Measurements from ENCODE around the gene CEP70. TPM values are rescaled to one million over a fixed set of nuclear protein-coding genes. Genes with fewer than 3 reads are reported as not detected.

Gene CEP70
- total and polyA plus RNA-seq, 2 of the 13 experiments (the other 11 are each of a cell fraction or from before 2014, with no cell fraction given): 4.0 to 22.3 TPM

DNA sequence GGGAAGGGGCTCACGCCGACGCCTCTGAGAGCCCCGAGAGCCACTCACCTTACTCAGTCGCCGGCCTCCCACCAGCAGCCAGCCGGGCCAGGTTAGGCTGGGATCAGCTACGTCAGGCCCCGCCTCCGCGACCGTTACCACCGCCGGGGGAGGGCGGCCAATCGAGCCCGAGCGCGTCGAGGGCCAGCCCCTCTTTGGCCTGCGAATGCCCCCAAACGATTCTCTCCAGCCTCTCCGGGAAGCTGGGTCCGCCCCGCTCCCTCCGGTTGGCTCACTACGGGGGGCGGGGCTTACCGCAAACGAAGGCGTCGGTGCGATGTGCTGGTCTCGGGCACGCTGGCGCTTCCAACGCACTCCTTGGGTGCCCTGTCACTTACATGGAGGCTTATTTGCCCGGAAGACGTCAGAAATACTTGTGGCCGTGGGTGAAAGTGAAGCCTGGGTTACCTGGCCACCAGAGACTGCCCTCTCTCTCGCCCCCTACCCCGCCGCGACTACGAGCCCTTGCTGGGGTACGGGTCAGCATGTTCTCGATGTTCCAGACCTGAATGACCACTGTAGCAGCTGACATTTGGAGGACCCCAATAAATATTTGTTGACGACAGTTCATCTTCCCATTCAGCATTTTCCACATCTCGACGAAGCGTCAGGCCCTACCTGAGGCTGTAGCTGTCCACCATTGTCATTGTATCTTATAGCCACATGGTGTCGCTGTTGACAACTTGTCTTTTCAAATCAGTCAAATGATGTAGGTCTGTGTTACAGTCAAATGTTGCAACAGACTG lies at the start of gene CEP70 (continued):
- TF ChIP-seq, protein P1, sequence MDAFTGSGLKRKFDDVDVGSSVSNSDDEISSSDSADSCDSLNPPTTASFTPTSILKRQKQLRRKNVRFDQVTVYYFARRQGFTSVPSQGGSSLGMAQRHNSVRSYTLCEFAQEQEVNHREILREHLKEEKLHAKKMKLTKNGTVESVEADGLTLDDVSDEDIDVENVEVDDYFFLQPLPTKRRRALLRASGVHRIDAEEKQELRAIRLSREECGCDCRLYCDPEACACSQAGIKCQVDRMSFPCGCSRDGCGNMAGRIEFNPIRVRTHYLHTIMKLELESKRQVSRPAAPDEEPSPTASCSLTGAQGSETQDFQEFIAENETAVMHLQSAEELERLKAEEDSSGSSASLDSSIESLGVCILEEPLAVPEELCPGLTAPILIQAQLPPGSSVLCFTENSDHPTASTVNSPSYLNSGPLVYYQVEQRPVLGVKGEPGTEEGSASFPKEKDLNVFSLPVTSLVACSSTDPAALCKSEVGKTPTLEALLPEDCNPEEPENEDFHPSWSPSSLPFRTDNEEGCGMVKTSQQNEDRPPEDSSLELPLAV (CRISPR knock-in tag; conservative IDR thresholded peaks at IDR 0.05; ENCODE audit: low read depth): no peak
- TF ChIP-seq ZFP62 (CRISPR knock-in tag; IDR thresholded peaks at IDR 0.05): no peak
- TF ChIP-seq, protein P2, sequence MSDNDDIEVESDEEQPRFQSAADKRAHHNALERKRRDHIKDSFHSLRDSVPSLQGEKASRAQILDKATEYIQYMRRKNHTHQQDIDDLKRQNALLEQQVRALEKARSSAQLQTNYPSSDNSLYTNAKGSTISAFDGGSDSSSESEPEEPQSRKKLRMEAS (IDR thresholded peaks at IDR 0.05): peak; percentile 91
- TF ChIP-seq TSC22D2 (CRISPR knock-in tag; IDR thresholded peaks at IDR 0.05; ENCODE audit: borderline replicate concordance): no peak; the same call in 1 of the 2 replicates
- TF ChIP-seq, protein P3, sequence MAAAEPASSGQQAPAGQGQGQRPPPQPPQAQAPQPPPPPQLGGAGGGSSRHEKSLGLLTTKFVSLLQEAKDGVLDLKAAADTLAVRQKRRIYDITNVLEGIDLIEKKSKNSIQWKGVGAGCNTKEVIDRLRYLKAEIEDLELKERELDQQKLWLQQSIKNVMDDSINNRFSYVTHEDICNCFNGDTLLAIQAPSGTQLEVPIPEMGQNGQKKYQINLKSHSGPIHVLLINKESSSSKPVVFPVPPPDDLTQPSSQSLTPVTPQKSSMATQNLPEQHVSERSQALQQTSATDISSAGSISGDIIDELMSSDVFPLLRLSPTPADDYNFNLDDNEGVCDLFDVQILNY (CRISPR knock-in tag; conservative IDR thresholded peaks at IDR 0.05): 0 out of 2 replicates have a peak, but pooled peaks have one; percentile 30
- peak; percentile 69 for TF ChIP-seq ELF1 (CRISPR knock-in tag; IDR thresholded peaks at IDR 0.05)
- no peak for TF ChIP-seq ZNF530 (CRISPR knock-in tag; IDR thresholded peaks at IDR 0.05; ENCODE audit: low read depth)
- no peak for TF ChIP-seq ZKSCAN5 (CRISPR knock-in tag; IDR thresholded peaks at IDR 0.05)
- TF ChIP-seq, protein P4, sequence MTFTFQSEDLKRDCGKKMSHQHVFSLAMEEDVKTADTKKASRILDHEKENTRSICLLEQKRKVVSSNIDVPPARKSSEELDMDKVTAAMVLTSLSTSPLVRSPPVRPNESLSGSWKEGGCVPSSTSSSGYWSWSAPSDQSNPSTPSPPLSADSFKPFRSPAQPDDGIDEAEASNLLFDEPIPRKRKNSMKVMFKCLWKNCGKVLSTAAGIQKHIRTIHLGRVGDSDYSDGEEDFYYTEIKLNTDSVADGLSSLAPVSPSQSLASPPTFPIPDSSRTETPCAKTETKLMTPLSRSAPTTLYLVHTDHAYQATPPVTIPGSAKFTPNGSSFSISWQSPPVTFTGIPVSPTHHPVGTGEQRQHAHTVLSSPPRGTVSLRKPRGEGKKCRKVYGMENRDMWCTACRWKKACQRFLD (CRISPR knock-in tag; IDR thresholded peaks at IDR 0.05; ENCODE audit: borderline replicate concordance): 0 out of 2 replicates have a peak, but pooled peaks have one; percentile 70
- TF ChIP-seq ZSCAN30 (CRISPR knock-in tag; IDR thresholded peaks at IDR 0.05): no peak
- TF ChIP-seq, protein P5, sequence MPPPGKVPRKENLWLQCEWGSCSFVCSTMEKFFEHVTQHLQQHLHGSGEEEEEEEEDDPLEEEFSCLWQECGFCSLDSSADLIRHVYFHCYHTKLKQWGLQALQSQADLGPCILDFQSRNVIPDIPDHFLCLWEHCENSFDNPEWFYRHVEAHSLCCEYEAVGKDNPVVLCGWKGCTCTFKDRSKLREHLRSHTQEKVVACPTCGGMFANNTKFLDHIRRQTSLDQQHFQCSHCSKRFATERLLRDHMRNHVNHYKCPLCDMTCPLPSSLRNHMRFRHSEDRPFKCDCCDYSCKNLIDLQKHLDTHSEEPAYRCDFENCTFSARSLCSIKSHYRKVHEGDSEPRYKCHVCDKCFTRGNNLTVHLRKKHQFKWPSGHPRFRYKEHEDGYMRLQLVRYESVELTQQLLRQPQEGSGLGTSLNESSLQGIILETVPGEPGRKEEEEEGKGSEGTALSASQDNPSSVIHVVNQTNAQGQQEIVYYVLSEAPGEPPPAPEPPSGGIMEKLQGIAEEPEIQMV (CRISPR knock-in tag; IDR thresholded peaks at IDR 0.05; ENCODE audit: low read depth): peak; percentile 77; the same call in 1 of the 2 replicates
- peak; percentile 87 for TF ChIP-seq ZNF350 (CRISPR knock-in tag; IDR thresholded peaks at IDR 0.05; ENCODE audit: borderline replicate concordance, low read depth)
- TF ChIP-seq ZNF660 (CRISPR knock-in tag; IDR thresholded peaks at IDR 0.05; ENCODE audit: borderline replicate concordance, low read depth): no peak
- TF ChIP-seq, protein P6, sequence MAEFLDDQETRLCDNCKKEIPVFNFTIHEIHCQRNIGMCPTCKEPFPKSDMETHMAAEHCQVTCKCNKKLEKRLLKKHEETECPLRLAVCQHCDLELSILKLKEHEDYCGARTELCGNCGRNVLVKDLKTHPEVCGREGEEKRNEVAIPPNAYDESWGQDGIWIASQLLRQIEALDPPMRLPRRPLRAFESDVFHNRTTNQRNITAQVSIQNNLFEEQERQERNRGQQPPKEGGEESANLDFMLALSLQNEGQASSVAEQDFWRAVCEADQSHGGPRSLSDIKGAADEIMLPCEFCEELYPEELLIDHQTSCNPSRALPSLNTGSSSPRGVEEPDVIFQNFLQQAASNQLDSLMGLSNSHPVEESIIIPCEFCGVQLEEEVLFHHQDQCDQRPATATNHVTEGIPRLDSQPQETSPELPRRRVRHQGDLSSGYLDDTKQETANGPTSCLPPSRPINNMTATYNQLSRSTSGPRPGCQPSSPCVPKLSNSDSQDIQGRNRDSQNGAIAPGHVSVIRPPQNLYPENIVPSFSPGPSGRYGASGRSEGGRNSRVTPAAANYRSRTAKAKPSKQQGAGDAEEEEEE (CRISPR knock-in tag; IDR thresholded peaks at IDR 0.05; ENCODE audit: borderline replicate concordance): no peak
- TF ChIP-seq ZBTB21 (CRISPR knock-in tag; IDR thresholded peaks at IDR 0.05): no peak
- TF ChIP-seq, protein P7, sequence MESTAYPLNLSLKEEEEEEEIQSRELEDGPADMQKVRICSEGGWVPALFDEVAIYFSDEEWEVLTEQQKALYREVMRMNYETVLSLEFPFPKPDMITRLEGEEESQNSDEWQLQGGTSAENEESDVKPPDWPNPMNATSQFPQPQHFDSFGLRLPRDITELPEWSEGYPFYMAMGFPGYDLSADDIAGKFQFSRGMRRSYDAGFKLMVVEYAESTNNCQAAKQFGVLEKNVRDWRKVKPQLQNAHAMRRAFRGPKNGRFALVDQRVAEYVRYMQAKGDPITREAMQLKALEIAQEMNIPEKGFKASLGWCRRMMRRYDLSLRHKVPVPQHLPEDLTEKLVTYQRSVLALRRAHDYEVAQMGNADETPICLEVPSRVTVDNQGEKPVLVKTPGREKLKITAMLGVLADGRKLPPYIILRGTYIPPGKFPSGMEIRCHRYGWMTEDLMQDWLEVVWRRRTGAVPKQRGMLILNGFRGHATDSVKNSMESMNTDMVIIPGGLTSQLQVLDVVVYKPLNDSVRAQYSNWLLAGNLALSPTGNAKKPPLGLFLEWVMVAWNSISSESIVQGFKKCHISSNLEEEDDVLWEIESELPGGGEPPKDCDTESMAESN (CRISPR knock-in tag; conservative IDR thresholded peaks at IDR 0.05): no peak; the same call in 1 of the 2 replicates
- no peak for TF ChIP-seq MAFG (CRISPR knock-in tag; IDR thresholded peaks at IDR 0.05)
- no peak for TF ChIP-seq ZNF761 (CRISPR knock-in tag; conservative IDR thresholded peaks at IDR 0.05)
